ENCODE results near the gene CHIC2. TPM values are rescaled to one million over a fixed set of nuclear protein-coding genes. Genes with fewer than 3 reads are reported as not detected.
"Not testable (repeated sequence)": the region's sequence is repeated elsewhere in the genome, so short reads cannot be mapped to it uniquely, and the experiment has no call there.

CHIC2 gene
- polyA plus RNA-seq, 1 donor: 35.1 TPM

- DNase-seq: no peak
Measured at GRCh38 chr4:54061873-54062272, 2.5 kb downstream of the CHIC2 start.

GRCh38 chr4:54061067-54061466 lies 3.3 kb downstream of the CHIC2 start:
- no peak for DNase-seq

GRCh38 chr4:54060116-54060515 lies 4.3 kb downstream of the CHIC2 start:
- DNase-seq: no peak

- DNase-seq: no peak
Measured at GRCh38 chr4:54058171-54058570, 6.2 kb downstream of the CHIC2 start.

GRCh38 chr4:54056360-54056759 lies 8.0 kb downstream of the CHIC2 start:
- DNase-seq: no peak

- no peak for DNase-seq
Measured at GRCh38 chr4:54055494-54055893, 8.9 kb downstream of the CHIC2 start.

GRCh38 chr4:54054501-54054900 lies 9.9 kb downstream of the CHIC2 start:
- DNase-seq: no peak

- DNase-seq: not testable (repeated sequence)
Measured at GRCh38 chr4:54053322-54053721, 11.1 kb downstream of the CHIC2 start.

GRCh38 chr4:54050214-54050904 lies 14.0 kb downstream of the CHIC2 start:
- DNase-seq: no peak

- not testable (repeated sequence) for DNase-seq
Measured at GRCh38 chr4:54043630-54044029, 20.8 kb downstream of the CHIC2 start.

GRCh38 chr4:54041933-54042332 lies 22.5 kb downstream of the CHIC2 start:
- DNase-seq: no peak

- DNase-seq: no peak
Measured at GRCh38 chr4:54041100-54041499, 23.3 kb downstream of the CHIC2 start.

GRCh38 chr4:54038056-54038455 lies 26.3 kb downstream of the CHIC2 start:
- no peak for DNase-seq

GRCh38 chr4:54036184-54036583 lies 28.2 kb downstream of the CHIC2 start:
- no peak for DNase-seq

- DNase-seq: no peak
Measured at GRCh38 chr4:54032558-54033135, 31.8 kb downstream of the CHIC2 start.

- DNase-seq: no peak
Measured at GRCh38 chr4:54027311-54027710, 37.1 kb downstream of the CHIC2 start.

- DNase-seq: no peak
Measured at GRCh38 chr4:54025582-54025981, 38.8 kb downstream of the CHIC2 start.

GRCh38 chr4:54023019-54023418 lies 41.4 kb downstream of the CHIC2 start:
- not testable (repeated sequence) for DNase-seq

- no peak for DNase-seq
Measured at GRCh38 chr4:54017974-54018373, 46.4 kb downstream of the CHIC2 start.

GRCh38 chr4:54017308-54017707 lies 47.1 kb downstream of the CHIC2 start:
- DNase-seq: no peak

GRCh38 chr4:54016504-54016903 lies 47.9 kb downstream of the CHIC2 start:
- DNase-seq: no peak

- DNase-seq: no peak
Measured at GRCh38 chr4:54015423-54016030, 48.9 kb downstream of the CHIC2 start.

- DNase-seq: no peak
Measured at GRCh38 chr4:54014666-54015160, 49.7 kb downstream of the CHIC2 start.

GRCh38 chr4:54011201-54011600 lies 53.2 kb downstream of the CHIC2 start:
- no peak for DNase-seq
